Right lobe of liver (tissue), 6 donors: ENCODE results near the gene SNAPC1. TPM values are rescaled to one million over a fixed set of nuclear protein-coding genes. Genes with fewer than 3 reads are reported as not detected.

ENCODE experiments used
- ATAC-seq, 4 donors: fragments of 200-7000 bp; cut with Tn5 transposase; one replicate each; pipeline ENCODE4 v1.9.1; 2020; ENCODE audit warnings: mild to moderate bottlenecking in 4 of 4, moderate library complexity in 4 of 4
- DNase-seq, 3 donors: peaks; one replicate each; pipeline ENCODE4 v3.0.0-alpha.2; 2020
- H3K27ac ChIP-seq, 3 donors: fragments of 200-600 bp; one replicate each; pipeline ENCODE4 v1.8.0; 2022
- H3K27me3 ChIP-seq, 2 donors: fragments of 200-600 bp; one replicate each; pipeline ENCODE4 v1.8.0; 2022
- H3K36me3 ChIP-seq, 4 donors: fragments of 200-600 bp; sonication (generic) in 1 of 4; one replicate each; pipeline versions ENCODE4 v1.5.1 to v1.8.0; 2017 to 2022; ENCODE audit warnings: control low read depth in 1 of 4
- H3K4me1 ChIP-seq, 4 donors: fragments of 200-600 bp; sonication (generic) in 1 of 4; one replicate each; pipeline versions ENCODE4 v1.5.1 to v1.8.0; 2017 to 2022; ENCODE audit warnings: control low read depth in 1 of 4
- H3K4me3 ChIP-seq, 3 donors: fragments of 200-600 bp; one replicate each; pipeline ENCODE4 v1.8.0; 2022
- H3K9me3 ChIP-seq, 4 donors: fragments of 200-600 bp; sonication (generic) in 1 of 4; one replicate each; pipeline versions ENCODE4 v1.5.1 to v1.8.0; 2017 to 2022; ENCODE audit warnings: control low read depth in 1 of 4
- CTCF ChIP-seq, 4 donors: fragments of 200-600 bp in 3 of 4; fragments of 450-650 bp in 1 of 4; IDR thresholded peaks; one replicate each; pipeline versions ENCODE4 v1.5.1 to v1.8.0; 2016 to 2022; ENCODE audit warnings: antibody characterized with exemption in 4 of 4, mild to moderate bottlenecking in 2 of 4
- POLR2A ChIP-seq: fragments of 450-650 bp; IDR thresholded peaks from one replicate; pipeline ENCODE4 v1.6.1; 2017; ENCODE audit warnings: antibody characterized with exemption, mild to moderate bottlenecking
- WGBS: methylation state at CpG from one replicate; pipeline ENCODE4 v1.1.6; 2018; ENCODE audit warnings: low coverage, low lambda C conversion rate; ENCODE audit not compliant: insufficient coverage; ENCODE audit errors: missing lambda C conversion rate; 5-methylcytosine and 5-hydroxymethylcytosine counted together
- intact Hi-C, 2 donors: fragments of 100-400 bp; cut with DNase I; formaldehyde crosslinking; loops; one replicate each; pipeline versions ENCODE4 v1.11.2 to v1.14.1; 2022
- total RNA-seq, 6 experiments: library from RNA; depleted of rRNA in 2 of 6; stranded (reverse); fragments of >200 nt in 2 of 6; fragmentation: NEBNext Ultra II Directional in 3 of 6; extraction: Animal tissue kit (Norgen Biotek cat#: 25700) in 3 of 6; gene quantifications; one replicate each; pipeline versions ENCODE4 v1.1.0 to v1.2.4, GENCODE V29; 2016 to 2023
- donor health status: DM: no; HTN: yes; CAD: no.
- donor health status: DM: no; HTN: no; CAD: no.
- donor health status: DM: no; HTN: no; CAD: no.
- donor health status: DM: no; HTN: yes; CAD: no.
- donor health status: DM: no; HTN: yes; CAD: no.

Gene SNAPC1
- total RNA-seq, 6 experiments from 2014 or later: 0.88 to 2.0 (median 1.8) TPM

- DNase-seq: peak; percentile 78 to 88 (median 84)
- no peaks in the 10 kb centered on the region for H3K27me3 ChIP-seq
- 27% methylated on average over 17 of the region's 54 CpGs for WGBS
- peak overlapping the region; percentile 39 to 58 (median 49) for H3K27ac ChIP-seq
- no peaks in the 10 kb centered on the region for H3K9me3 ChIP-seq
- intact Hi-C loops: loop anchor here in 1 of 2 donors (10.0 kb wide), 1 partner anchor 286 kb away; no protein-coding TSS in a partner anchor
- peaks cover 0 to 26% (median 5%) of the 10 kb centered on the region in 4 donors for H3K36me3 ChIP-seq
- ATAC-seq: peak; percentile 82 to 96 (median 94)
- H3K4me3 ChIP-seq: peak overlapping the region; percentile 14 to 46 (median 30)
- peaks cover 0 to 2% (median 0%) of the 10 kb centered on the region in 4 donors for H3K4me1 ChIP-seq
- TF ChIP-seq POLR2A (peak; percentile 71), CTCF (IDR thresholded peaks at IDR 0.05) (no peak)
These were observed 11.3 kb upstream of the SNAPC1 start for GRCh38 chr14:61750708-61751474.

DNA sequence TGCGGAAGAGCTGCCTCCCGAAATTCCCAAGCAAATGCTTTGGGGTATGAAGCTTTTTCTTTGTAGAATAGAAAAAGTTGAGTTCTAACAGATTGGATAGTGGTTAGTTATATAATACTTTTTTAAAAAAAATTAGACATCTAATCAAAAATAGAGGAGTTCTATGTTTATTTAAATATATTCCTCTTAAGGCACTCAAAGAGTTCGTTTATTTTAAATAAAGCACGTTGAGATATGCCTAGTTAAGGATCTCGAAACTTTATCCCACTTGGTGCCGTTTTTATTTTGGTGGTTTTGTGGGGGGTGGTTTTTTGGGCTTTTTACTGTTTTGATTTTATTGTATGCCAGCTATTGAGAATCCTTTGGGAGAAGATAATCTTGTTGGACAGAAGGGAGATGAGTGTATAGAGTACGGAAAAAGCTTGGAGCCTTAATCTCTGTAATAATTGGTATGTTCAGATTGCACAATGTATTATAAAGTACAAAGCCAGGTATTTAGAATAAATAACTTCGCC, 10.7 kb upstream of the SNAPC1 start:
- 60% methylated on average over 8 of the region's 8 CpGs for WGBS
- Histone ChIP-seq H3K27ac (peak overlapping the region; percentile 39 to 58 (median 49)), H3K4me3 (peak overlapping the region in 2 of 3 donors; percentile 30 to 46), H3K27me3 (no peaks in the 10 kb centered on the region), H3K36me3 (peaks cover 0 to 19% (median 5%) of the 10 kb centered on the region in 4 donors), H3K9me3 (no peaks in the 10 kb centered on the region), H3K4me1 (peaks cover 0 to 2% (median 0%) of the 10 kb centered on the region in 4 donors)
- TF ChIP-seq POLR2A (no peak), CTCF (IDR thresholded peaks at IDR 0.05) (no peak)
- intact Hi-C loops: loop anchor here in 1 of 2 donors (10.0 kb wide), 1 partner anchor 287 kb away; no protein-coding TSS in a partner anchor
- DNase-seq (no peak), ATAC-seq (no peak)

DNA sequence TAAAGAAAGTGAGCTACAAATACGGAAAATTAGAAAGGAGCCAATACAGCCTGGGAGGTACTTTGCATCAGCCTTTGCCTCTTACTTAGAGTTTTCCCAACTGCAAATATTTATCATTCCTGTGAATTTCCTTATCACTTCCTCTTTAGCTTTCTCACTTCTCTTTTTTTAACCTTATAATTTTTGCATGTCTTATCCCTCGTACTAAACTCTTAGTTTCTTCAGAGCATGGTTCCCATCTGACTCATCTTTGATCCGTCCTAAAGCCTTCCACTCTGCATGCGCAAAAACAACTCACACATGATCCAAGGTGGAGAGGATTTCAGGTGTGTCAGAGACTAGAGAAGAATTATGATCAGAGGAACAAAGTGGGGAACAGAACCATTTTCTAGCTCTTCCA, 9.6 kb upstream of the SNAPC1 start:
- H3K4me3 ChIP-seq: no peak overlapping the region
- 73% methylated on average over 4 of the region's 4 CpGs for WGBS
- no peak for TF ChIP-seq CTCF (IDR thresholded peaks at IDR 0.05)
- TF ChIP-seq POLR2A: no peak

DNA sequence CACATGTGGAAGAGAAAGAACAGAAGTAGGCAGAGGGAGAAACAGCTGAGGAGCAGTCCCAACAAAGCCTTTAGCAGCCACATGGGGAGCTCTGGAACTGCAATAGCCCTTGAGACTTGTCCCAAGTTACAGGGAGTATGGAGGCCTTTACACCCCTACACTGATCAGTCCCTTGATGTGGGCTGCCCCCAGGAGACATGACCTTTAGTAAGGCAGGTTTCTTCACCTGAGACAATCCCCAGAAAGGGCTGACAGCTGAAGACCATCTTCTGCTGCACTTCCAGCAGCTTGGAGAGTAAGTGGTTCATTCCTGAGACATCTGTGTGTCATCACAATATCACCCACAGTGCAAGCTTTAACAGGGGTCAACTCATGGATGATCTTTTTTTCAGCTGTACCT, 8.6 kb upstream of the SNAPC1 start:
- Histone ChIP-seq H3K27ac (no peak overlapping the region), H3K27me3 (no peaks in the 10 kb centered on the region), H3K4me1 (peaks cover 0 to 2% (median 0%) of the 10 kb centered on the region in 4 donors), H3K4me3 (no peak overlapping the region), H3K36me3 (peaks cover 0 to under 1% (median 0%) of the 10 kb centered on the region in 4 donors), H3K9me3 (no peaks in the 10 kb centered on the region)
- no peak for DNase-seq
- TF ChIP-seq POLR2A (no peak), CTCF (IDR thresholded peaks at IDR 0.05) (no peak)
- intact Hi-C loops: loop anchor here in 1 of 2 donors (10.0 kb wide), 1 partner anchor 289 kb away; no protein-coding TSS in a partner anchor
- ATAC-seq: no peak

More for the DNA sequence above, 9.6 kb upstream of the SNAPC1 start:
- H3K36me3 ChIP-seq: peaks cover 0 to 9% (median 3%) of the 10 kb centered on the region in 4 donors
- no peaks in the 10 kb centered on the region for H3K9me3 ChIP-seq
- intact Hi-C loops: loop anchor here in 1 of 2 donors (10.0 kb wide), 1 partner anchor 288 kb away; no protein-coding TSS in a partner anchor
- no peak overlapping the region for H3K27ac ChIP-seq
- DNase-seq (no peak), ATAC-seq (peak in 1 of 4 donors; percentile 7)
- no peaks in the 10 kb centered on the region for H3K27me3 ChIP-seq
- peaks cover 0 to 2% (median 0%) of the 10 kb centered on the region in 4 donors for H3K4me1 ChIP-seq
